A549 treated with AZD9567 at 1 μM for 4 hours (cell line): ENCODE data around the gene TRAIP. TPM values are rescaled to one million over a fixed set of nuclear protein-coding genes. Genes with fewer than 3 reads are reported as not detected.

Experiments
- total RNA-seq: library from RNA; stranded (reverse); fragments of 200-300 nt; extraction: Qiagen RNA extraction; gene quantifications from 5 replicates; pipeline ENCODE4 v1.2.3, GENCODE V29; 2022; ENCODE audit not compliant: insufficient read depth

TRAIP gene
- 14.3 to 25.2 TPM (median 15.3 TPM) in 5 replicates for total RNA-seq

GRCh38 chr3:49856181-49857005 lies at the start of gene TRAIP:
Gene TRAIP (minus strand): TSS chr3:49856564. CDS start chr3:49856453, 111 bp downstream.

GRCh38 chr3:49903451-49904424 lies 47.4 kb upstream of the TRAIP start, which contains the start of gene MST1R:
Gene MST1R (minus strand): TSS chr3:49903873. CDS start chr3:49903609, 264 bp downstream.

GRCh38 chr3:49869525-49870126 lies 13.3 kb upstream of the TRAIP start, which contains the start of gene CAMKV:
Gene CAMKV (minus strand): TSS chr3:49869906. CDS start chr3:49862388, 7,518 bp downstream.

GRCh38 chr3:49813497-49814174 lies 42.7 kb downstream of the TRAIP start, which contains the start of gene UBA7:
Gene UBA7 (minus strand): TSS chr3:49813953. CDS start chr3:49813787, 166 bp downstream.

GRCh38 chr3:49802719-49803464 lies 53.5 kb downstream of the TRAIP start, which contains the start of gene INKA1:
Gene INKA1 (plus strand): TSS chr3:49803261. CDS start chr3:49803393, 132 bp downstream.

GRCh38 chr3:49799761-49800160 lies 56.6 kb downstream of the TRAIP start, which contains the start of gene CDHR4:
Gene CDHR4 (minus strand): TSS chr3:49799873. CDS start chr3:49799812, 61 bp downstream.

GRCh38 chr3:49786357-49787181 lies 69.8 kb downstream of the TRAIP start, which contains the start of gene IP6K1:
Gene IP6K1 (minus strand): TSS chr3:49786542. CDS start chr3:49748040, 38,502 bp downstream.

Other genes starting within 250 kb of the TRAIP start
- 49.6 to 75.0 TPM (median 68.9 TPM) in 5 replicates for gene APEH, start 182.2 kb downstream of the TRAIP start, total RNA-seq
- gene MST1, start 167.1 kb downstream of the TRAIP start, total RNA-seq, result 1.8 to 3.7 TPM (median 2.2 TPM) in 5 replicates
- 11.2 to 16.2 TPM (median 14.8 TPM) in 5 replicates for gene RNF123, start 167.0 kb downstream of the TRAIP start, total RNA-seq
- gene AMIGO3, start 136.9 kb downstream of the TRAIP start, total RNA-seq, result 0.51 to 1.0 TPM (median 0.76 TPM) in 4 of 5 replicates, not detected in the other
- 17.9 to 21.3 TPM (median 20.7 TPM) in 5 replicates for gene GMPPB, start 132.6 kb downstream of the TRAIP start, total RNA-seq
- 20.7 to 24.2 TPM (median 22.1 TPM) in 5 replicates for gene IP6K1, start 70.0 kb downstream of the TRAIP start, total RNA-seq
- 0.29 to 0.34 TPM (median 0.32 TPM) in 4 of 5 replicates, not detected in the other for gene CDHR4, start 56.7 kb downstream of the TRAIP start, total RNA-seq
- gene INKA1, start 53.3 kb downstream of the TRAIP start, total RNA-seq, result 2.2 to 3.2 TPM (median 2.7 TPM) in 5 replicates
- gene UBA7, start 42.6 kb downstream of the TRAIP start, total RNA-seq, result 0.58 to 0.70 TPM (median 0.64 TPM) in 4 of 5 replicates, not detected in the other
- 0.17 to 0.36 TPM (median 0.23 TPM) in 4 of 5 replicates, not detected in the other for gene CAMKV, start 13.3 kb upstream of the TRAIP start, total RNA-seq
- gene MST1R, start 47.3 kb upstream of the TRAIP start, total RNA-seq, result 6.6 to 9.5 TPM (median 6.8 TPM) in 5 replicates
- 4.1 to 8.2 TPM (median 7.6 TPM) in 5 replicates for gene MON1A, start 73.2 kb upstream of the TRAIP start, total RNA-seq
- gene RBM6, start 83.6 kb upstream of the TRAIP start, total RNA-seq, result 26.3 to 28.9 TPM (median 28.0 TPM) in 5 replicates
- gene RBM5, start 232.4 kb upstream of the TRAIP start, total RNA-seq, result 24.9 to 39.4 TPM (median 39.0 TPM) in 5 replicates